ENCODE measurements around the gene ARHGEF38.

- TF ChIP-seq CTCF (IDR thresholded peaks at IDR 0.05) (no peak), POLR2A (IDR thresholded peaks at IDR 0.05) (no peak)
These were observed 25.8 kb upstream of the ARHGEF38 start for GRCh38 chr4:105526656-105527055.

Data from uterus (tissue), 2 donors.